ENCODE data around the gene FTO.
"Not testable (repeated sequence)": the region's sequence is repeated elsewhere in the genome, so short reads cannot be mapped to it uniquely, and the experiment has no call there.

FTO gene

GRCh38 chr16:53849994-53850393 is 146.0 kb downstream of the FTO start:
- no peak for DNase-seq (ENCODE audit: extremely low read depth in 1 of 2, low read depth in 1 of 2)

- DNase-seq (ENCODE audit: extremely low read depth in 1 of 2, low read depth in 1 of 2) = no peak
Measured at GRCh38 chr16:53852678-53853077, 148.7 kb downstream of the FTO start.

- no peak for DNase-seq (ENCODE audit: extremely low read depth in 1 of 2, low read depth in 1 of 2)
Measured at GRCh38 chr16:53855056-53855455, 151.1 kb downstream of the FTO start.

DNA sequence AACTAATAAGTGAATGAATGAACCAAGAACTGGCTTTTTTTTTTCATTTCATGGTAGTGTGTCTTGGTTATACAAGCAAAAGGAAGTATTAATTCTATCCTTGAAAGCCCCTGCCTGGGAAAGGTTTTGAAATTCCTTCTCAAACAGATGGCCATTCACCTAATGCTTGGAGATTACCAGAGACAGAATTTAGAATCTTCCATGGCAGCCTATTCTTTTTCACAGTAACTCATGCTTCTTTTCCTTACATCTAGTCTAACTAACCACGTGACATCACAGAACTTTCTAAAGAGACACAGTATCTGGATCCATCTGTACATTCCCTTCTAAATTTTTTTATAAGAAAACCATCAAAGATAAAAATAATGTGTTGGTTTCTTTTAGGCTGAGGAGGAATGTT is 151.6 kb downstream of the FTO start:
- DNase-seq (ENCODE audit: extremely low read depth in 1 of 2, low read depth in 1 of 2) = no peak

GRCh38 chr16:53859995-53860540 is 156.1 kb downstream of the FTO start:
- no peak for DNase-seq (ENCODE audit: extremely low read depth in 1 of 2, low read depth in 1 of 2)

- no peak for DNase-seq (ENCODE audit: extremely low read depth in 1 of 2, low read depth in 1 of 2)
Measured at GRCh38 chr16:53863861-53864260, 159.9 kb downstream of the FTO start.

GRCh38 chr16:53864819-53865493 is 161.0 kb downstream of the FTO start:
- no peak for DNase-seq (ENCODE audit: extremely low read depth in 1 of 2, low read depth in 1 of 2)

GRCh38 chr16:53865494-53865863 is 161.5 kb downstream of the FTO start:
- no peak for DNase-seq (ENCODE audit: extremely low read depth in 1 of 2, low read depth in 1 of 2)

GRCh38 chr16:53866520-53866919 is 162.6 kb downstream of the FTO start:
- no peak for DNase-seq (ENCODE audit: extremely low read depth in 1 of 2, low read depth in 1 of 2)

DNA sequence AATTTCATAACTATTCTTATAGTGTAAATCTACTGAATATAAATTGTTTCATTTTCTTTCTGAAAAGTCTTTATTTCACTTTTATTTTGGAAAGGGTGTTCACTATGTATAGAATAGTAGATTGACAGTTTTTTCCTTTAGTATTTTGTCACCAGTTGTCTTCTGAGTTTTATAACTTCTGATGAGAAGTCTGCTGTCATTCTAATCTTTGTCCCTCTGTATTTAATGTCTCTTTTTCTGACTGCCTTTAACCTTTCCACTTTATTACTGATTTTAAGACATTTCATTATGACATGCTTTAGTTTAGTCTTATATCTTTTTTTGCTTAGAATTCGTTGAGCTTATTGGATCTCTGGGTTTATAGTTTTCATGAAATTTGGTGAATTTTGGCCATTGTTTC is 166.9 kb downstream of the FTO start:
- DNase-seq (ENCODE audit: extremely low read depth in 1 of 2, low read depth in 1 of 2) = no peak

DNA sequence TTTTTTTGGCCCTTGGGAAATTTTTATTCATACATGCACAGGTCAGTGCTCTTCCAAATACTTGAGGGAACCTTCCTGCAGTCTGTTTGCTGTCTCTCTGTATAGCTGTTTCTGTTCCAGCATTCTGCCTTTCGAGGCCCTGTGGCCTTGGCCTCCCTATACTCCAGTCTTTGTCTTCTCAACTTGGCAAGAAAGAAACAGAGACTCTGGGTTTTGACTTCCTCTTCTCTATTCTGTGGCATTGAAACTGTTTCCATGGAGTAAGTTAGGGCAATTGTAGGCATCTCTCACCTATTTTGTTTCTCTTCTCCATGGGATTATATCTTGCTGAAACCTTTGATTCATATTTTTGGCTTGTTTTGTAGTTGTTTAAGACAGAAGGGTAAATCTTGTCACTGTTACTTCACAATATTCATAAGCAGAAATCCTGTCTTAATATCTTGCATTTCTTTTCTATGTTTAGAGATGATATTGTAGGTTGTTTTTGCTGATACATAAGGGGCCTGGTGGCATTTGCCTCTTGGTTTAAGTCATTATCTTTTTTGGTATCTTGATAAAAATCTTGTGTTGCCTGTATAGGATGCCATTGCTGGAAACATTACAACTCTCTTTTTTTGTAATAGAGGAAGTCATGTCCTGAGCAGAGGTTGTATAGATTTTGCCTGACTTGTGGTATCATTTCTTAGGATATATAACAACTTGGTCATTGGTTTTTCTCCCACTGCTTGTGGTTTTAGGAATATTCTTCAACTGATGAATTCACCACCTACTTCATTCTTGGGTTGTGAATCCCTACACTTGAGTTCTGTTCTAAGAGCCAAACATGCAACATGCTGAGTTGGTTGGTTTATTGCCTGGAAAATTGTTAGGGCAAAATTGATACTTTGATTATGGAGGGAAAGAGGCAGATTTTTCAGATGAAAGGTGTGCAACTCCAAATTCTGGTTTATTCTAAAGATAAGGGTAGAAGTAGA is 168.6 kb downstream of the FTO start:
- no peak for DNase-seq (ENCODE audit: extremely low read depth in 1 of 2, low read depth in 1 of 2)

DNA sequence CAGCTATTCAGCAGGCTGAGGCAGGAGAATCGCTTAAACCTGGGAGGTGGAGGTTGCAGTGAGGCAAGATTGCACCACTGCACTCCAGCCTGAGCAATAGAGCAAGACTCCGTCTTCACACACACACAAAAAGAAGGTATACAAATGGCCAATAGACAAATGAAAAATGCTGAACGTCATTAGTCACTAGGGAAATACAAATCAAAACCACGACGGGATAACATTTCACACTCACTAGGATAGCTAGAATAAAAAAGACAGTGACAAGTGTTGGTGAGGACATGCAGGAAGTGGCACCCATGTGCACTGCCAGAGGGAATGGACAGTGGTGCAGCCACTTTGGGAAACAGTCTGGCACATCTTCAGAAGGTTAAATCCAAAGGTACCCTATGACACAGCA is 172.9 kb downstream of the FTO start:
- no peak for DNase-seq (ENCODE audit: extremely low read depth in 1 of 2, low read depth in 1 of 2)

DNA sequence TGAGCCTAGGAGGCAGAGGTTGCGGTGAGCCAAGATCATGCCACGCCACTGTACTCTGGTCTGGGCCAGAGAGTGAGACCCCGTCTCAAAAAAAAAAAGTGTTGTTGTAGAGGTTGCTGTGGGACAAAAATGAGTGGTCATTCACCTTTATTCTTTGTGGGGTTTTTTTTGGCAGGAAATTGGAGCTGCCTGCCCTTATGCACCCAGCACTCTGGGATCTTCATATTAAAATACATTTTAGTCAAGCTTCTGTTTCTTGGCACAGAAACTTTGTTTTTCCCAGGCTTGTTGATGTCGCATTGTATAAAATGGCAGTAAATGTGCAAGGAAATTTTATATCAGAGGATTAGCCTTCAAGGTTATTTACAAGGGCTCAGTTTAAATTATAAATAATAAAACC is 174.3 kb downstream of the FTO start:
- DNase-seq (ENCODE audit: extremely low read depth in 1 of 2, low read depth in 1 of 2) = no peak

DNA sequence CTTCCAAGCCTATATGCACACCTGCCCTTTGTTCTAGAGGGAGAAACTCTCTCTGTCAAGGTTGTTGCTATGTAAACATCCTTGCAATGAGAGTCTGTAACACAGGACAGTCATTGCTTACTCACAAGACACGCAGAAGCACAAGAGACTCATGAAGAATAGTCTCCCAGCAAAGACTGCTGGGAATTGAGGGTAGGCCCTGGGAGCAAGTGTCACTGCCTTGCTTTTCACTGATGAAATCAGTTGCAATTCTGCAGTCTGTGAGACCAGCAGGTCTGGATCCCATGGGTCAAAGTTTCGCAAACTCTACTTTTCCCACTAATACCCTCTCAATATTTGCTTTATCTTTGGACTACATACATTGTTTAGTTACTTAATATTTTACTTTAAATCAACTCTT is 177.4 kb downstream of the FTO start:
- DNase-seq (ENCODE audit: extremely low read depth in 1 of 2, low read depth in 1 of 2) = no peak

DNA sequence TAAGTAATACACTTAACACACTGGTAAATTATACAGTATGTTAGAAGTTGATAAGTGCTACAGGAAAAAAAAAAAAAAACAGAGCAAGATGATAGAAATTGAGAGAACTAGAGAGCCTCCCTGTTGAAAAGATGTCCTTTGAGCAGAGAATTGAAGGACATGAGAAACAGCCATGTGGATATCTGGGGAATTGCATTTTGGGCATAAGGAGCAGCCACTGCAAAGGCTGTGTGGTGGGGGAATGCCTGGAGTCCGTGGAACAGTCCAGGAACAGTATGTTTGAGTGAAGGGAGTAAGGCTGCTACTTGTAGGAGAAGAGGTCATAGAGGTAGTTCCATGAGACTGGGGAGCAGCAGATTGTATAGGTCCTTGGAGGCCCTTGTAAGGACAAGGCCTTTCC is 178.4 kb downstream of the FTO start:
- DNase-seq (ENCODE audit: extremely low read depth in 1 of 2, low read depth in 1 of 2) = no peak

GRCh38 chr16:53884748-53885147 is 180.8 kb downstream of the FTO start:
- no peak for DNase-seq (ENCODE audit: extremely low read depth in 1 of 2, low read depth in 1 of 2)

DNA sequence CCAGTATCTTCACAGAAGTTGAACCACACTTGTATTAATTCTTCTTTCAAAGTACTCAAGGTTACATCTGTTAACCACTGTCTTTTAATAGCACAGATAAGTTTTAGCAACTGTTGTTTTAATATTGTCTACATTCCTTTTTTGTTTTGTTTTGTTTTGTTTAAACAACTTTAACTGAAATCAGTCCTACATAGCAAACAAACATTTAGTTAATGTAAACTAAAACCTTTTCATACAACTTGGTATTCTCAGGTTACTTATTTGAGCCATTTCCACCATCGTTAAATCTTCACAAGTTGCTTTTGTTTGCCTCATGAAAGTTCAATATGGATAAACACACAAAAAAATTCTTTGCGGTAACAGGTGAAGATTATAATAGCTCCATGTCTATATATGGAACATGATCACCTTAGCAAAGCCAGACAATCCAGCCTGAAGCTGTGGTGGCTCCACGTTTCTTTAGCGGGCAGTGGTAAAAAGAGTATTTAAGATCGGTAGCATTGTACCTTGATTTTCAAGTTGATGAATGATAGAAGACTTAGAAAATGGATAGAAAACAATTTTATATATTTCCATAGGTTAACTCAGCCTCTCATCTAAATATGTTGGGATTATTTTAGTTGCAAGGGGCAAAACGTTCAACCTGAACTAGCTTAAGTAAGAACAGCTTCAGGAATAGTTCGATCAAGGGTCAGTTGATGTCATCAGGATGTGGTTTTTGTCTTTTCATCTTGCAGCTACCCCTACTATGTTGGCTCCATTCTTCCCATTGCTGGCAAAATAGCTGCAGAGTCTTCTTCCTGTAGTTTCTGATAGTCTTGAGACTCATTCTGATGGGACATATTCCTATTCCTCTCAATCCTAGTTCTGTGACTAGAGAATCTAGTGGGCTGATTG is 182.8 kb downstream of the FTO start:
- DNase-seq (ENCODE audit: extremely low read depth in 1 of 2, low read depth in 1 of 2) = no peak

- no peak for DNase-seq (ENCODE audit: extremely low read depth in 1 of 2, low read depth in 1 of 2)
Measured at GRCh38 chr16:53888222-53888621, 184.3 kb downstream of the FTO start.

GRCh38 chr16:53890877-53891276 is 186.9 kb downstream of the FTO start:
- not testable (repeated sequence) for DNase-seq (ENCODE audit: extremely low read depth in 1 of 2, low read depth in 1 of 2)

- no peak for DNase-seq (ENCODE audit: extremely low read depth in 1 of 2, low read depth in 1 of 2)
Measured at GRCh38 chr16:53891409-53892139, 187.6 kb downstream of the FTO start.
